ENCODE measurements around the gene GNG4.

DNA sequence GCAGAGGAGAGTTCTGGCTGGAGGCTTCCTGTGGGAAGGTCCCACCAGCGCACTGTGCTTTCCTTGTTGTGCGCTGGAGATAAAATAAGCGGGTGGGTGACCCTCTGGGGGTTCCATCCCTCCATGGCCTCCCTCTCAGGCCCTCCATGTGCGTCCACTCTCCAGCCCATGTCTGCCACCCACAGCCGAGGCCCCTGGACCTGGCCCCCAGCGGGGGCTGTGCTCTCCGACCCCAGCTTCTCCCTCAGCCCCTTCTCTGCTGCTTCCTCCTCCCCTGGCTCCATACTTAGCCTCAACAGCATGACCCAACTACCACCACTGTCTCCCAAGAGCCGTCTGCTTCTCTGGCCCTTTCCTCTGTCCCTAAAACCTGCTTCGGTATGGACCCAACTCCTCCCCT, 61.4 kb downstream of the GNG4 start:
- TF ChIP-seq POLR2A (IDR thresholded peaks at IDR 0.05) (no peak), POLR2AphosphoS5 (IDR thresholded peaks at IDR 0.05) (no peak)

Data from sigmoid colon (tissue), 4 donors.